Measurements from ENCODE around the gene NPEPPS. TPM values are rescaled to one million over a fixed set of nuclear protein-coding genes. Genes with fewer than 3 reads are reported as not detected.

The NPEPPS gene
- total RNA-seq, 1 experiment from 2014 or later = 117 TPM

DNA sequence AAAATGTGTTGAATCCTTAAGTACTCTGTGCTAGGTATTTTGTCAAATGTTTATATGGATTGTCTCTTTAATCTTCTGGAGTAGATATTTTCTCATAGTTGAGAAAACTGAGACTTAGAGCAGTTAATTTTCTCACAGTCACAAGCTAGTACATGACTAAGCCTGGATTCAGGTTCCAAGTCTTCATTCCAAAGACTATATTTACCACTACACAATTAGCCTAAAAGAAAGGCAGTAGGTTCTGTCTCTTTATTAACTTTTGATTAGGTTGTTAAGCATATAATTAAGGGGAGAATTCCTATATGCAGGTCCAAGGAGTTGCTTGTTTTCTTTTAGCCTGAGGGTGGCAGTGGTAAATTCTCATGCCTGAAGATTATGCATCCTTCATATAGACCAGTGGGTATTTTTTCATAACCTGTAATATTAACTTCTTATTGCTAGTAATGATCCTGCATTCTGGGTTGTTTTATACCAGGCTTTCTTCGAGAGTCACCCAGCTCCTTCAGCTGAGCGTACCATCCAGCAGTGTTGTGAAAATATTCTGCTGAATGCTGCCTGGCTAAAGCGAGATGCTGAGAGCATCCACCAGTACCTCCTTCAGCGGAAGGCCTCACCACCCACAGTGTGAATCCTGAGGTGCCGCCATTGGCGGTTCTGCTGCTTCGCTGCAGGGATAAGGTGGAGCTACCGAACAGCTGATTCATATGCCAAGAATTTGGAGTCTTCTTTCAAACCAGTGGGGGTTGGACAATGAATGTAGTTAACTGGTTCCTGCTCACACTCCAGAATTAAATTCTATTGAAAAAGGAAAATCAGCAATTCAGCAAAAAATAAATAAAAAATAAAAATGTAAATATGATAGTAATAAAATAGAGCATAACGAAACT lies 90.6 kb downstream of the NPEPPS start:
- peak overlapping the region in 2 of 3 experiments; percentile 59 to 75; a peak in 3 of 7 replicates for H3K27ac Mint-ChIP-seq

More for the DNA sequence above, 90.6 kb downstream of the NPEPPS start:
- TF ChIP-seq, protein P1, sequence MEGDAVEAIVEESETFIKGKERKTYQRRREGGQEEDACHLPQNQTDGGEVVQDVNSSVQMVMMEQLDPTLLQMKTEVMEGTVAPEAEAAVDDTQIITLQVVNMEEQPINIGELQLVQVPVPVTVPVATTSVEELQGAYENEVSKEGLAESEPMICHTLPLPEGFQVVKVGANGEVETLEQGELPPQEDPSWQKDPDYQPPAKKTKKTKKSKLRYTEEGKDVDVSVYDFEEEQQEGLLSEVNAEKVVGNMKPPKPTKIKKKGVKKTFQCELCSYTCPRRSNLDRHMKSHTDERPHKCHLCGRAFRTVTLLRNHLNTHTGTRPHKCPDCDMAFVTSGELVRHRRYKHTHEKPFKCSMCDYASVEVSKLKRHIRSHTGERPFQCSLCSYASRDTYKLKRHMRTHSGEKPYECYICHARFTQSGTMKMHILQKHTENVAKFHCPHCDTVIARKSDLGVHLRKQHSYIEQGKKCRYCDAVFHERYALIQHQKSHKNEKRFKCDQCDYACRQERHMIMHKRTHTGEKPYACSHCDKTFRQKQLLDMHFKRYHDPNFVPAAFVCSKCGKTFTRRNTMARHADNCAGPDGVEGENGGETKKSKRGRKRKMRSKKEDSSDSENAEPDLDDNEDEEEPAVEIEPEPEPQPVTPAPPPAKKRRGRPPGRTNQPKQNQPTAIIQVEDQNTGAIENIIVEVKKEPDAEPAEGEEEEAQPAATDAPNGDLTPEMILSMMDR (conservative IDR thresholded peaks at IDR 0.05) = no peak; the same call in 2 of the 3 replicates
- H3K9ac ChIP-seq (ENCODE audit: extremely low read depth, insufficient read length, low read length) = no peak overlapping the region
- H2BK12ac ChIP-seq (ENCODE audit: insufficient read length, low read depth, low read length) = no peak overlapping the region
- H3K4ac ChIP-seq (ENCODE audit: low read depth, low read length) = no peak overlapping the region
- H2BK20ac ChIP-seq (ENCODE audit: low read depth, low read length, poor library complexity, severe bottlenecking) = no peak overlapping the region
- H4K20me1 ChIP-seq (ENCODE audit: control insufficient read depth, insufficient read depth, insufficient read length) = no peaks in the 10 kb centered on the region
- Mint-ChIP-seq H3K36me3 (ENCODE audit: insufficient read depth in 1 of 3, low read depth in 3 of 3) (peaks cover 19 to 56% (median 38%) of the 10 kb centered on the region in 3 experiments), H3K9me3 (no peaks in the 10 kb centered on the region), H3K4me3 (no peak overlapping the region), H3K4me1 (peaks cover 11 to 13% of the 10 kb centered on the region in 2 experiments), H3K27me3 (ENCODE audit: low read depth) (no peaks in the 10 kb centered on the region)
- no peak overlapping the region for H2AK5ac ChIP-seq (ENCODE audit: insufficient read length, low read length)
- no peaks in the 10 kb centered on the region for H3K79me1 ChIP-seq (ENCODE audit: insufficient read depth, low read depth, low read length, poor library complexity, severe bottlenecking)
- H3K56ac ChIP-seq (ENCODE audit: insufficient read length, low read depth, low read length) = no peak overlapping the region
- no peaks in the 10 kb centered on the region for H3K79me2 ChIP-seq (ENCODE audit: insufficient read depth, low read length)
- no peak overlapping the region for H3K4me2 ChIP-seq (ENCODE audit: insufficient read depth, insufficient read length, low read length)
- H4K5ac ChIP-seq (ENCODE audit: insufficient read length, low read depth, low read length) = no peak overlapping the region
- H3K23me2 ChIP-seq (ENCODE audit: insufficient read length, low read depth, low read length, poor library complexity, severe bottlenecking) = no peaks in the 10 kb centered on the region
- H3K14ac ChIP-seq (ENCODE audit: insufficient read depth, low read length) = no peak overlapping the region
- no peak overlapping the region for H3T11ph ChIP-seq (ENCODE audit: low read length)
- no CpG with 5 or more reads among the region's 9 CpGs for WGBS (ENCODE audit: extremely low coverage, insufficient read length, low lambda C conversion rate)
- H2AFZ ChIP-seq (ENCODE audit: low read length) = no peak overlapping the region
- H2BK5ac ChIP-seq (ENCODE audit: insufficient read length, low read length) = no peak overlapping the region
- no peak overlapping the region for H3K23ac ChIP-seq (ENCODE audit: insufficient read length, low read depth, low read length)
- no peaks in the 10 kb centered on the region for H3K4me1 ChIP-seq (ENCODE audit: insufficient read depth, low read length)
- peak; percentile 90 for DNase-seq
- no peak overlapping the region for H2BK15ac ChIP-seq (ENCODE audit: low read depth, low read length)
- no peak overlapping the region for H3K27ac ChIP-seq (ENCODE audit: insufficient read length, low read depth, low read length)
- H3K9me3 ChIP-seq (ENCODE audit: control insufficient read depth, low read depth, low read length) = no peaks in the 10 kb centered on the region
- no peak overlapping the region for H2BK120ac ChIP-seq (ENCODE audit: low read depth, low read length, poor library complexity, severe bottlenecking)
- no peak overlapping the region for H4K91ac ChIP-seq (ENCODE audit: insufficient read length, low read depth, low read length)
- no peak overlapping the region for H4K8ac ChIP-seq (replicated peaks; ENCODE audit: insufficient read length, low read depth, low read length)
- no peaks in the 10 kb centered on the region for H3K27me3 ChIP-seq (ENCODE audit: insufficient read depth, low read length)
- no peak overlapping the region for H3K18ac ChIP-seq (ENCODE audit: insufficient read length, low read depth, low read length)
